Measurements from ENCODE around the gene MYMK.

The MYMK gene

GRCh38 chr9:133478851-133479711, 45.7 kb downstream of the MYMK start, which contains the start of gene SLC2A6:
Gene SLC2A6 (minus strand): TSS chr9:133479099. CDS start chr9:133479059, 40 bp downstream.
- DNase-seq, result peak; percentile 85

- no peak for DNase-seq
Observed at GRCh38 chr9:133477992-133478850, 46.5 kb downstream of the MYMK start.

GRCh38 chr9:133477461-133477860, 47.3 kb downstream of the MYMK start:
- no peak for DNase-seq

- no peak for DNase-seq
Observed at GRCh38 chr9:133476941-133477340, 47.8 kb downstream of the MYMK start.

GRCh38 chr9:133476036-133476931, 48.5 kb downstream of the MYMK start:
- no peak for DNase-seq

GRCh38 chr9:133475292-133476012, 49.3 kb downstream of the MYMK start:
- no peak for DNase-seq

GRCh38 chr9:133474853-133475252, 49.9 kb downstream of the MYMK start:
- no peak for DNase-seq

- DNase-seq, result no peak
Observed at GRCh38 chr9:133474215-133474614, 50.5 kb downstream of the MYMK start.

GRCh38 chr9:133473743-133474142, 51.0 kb downstream of the MYMK start:
- DNase-seq, result no peak

GRCh38 chr9:133472753-133473378, 51.9 kb downstream of the MYMK start:
- DNase-seq, result no peak

- DNase-seq, result no peak
Observed at GRCh38 chr9:133472277-133472645, 52.5 kb downstream of the MYMK start.

- DNase-seq, result no peak
Observed at GRCh38 chr9:133471551-133472276, 53.0 kb downstream of the MYMK start.

- no peak for DNase-seq
Observed at GRCh38 chr9:133470988-133471387, 53.8 kb downstream of the MYMK start.

GRCh38 chr9:133470427-133470924, 54.3 kb downstream of the MYMK start:
- DNase-seq, result no peak

GRCh38 chr9:133468777-133469421, 55.9 kb downstream of the MYMK start:
- DNase-seq, result no peak

GRCh38 chr9:133468374-133468773, 56.4 kb downstream of the MYMK start:
- DNase-seq, result no peak

GRCh38 chr9:133467101-133467500, 57.7 kb downstream of the MYMK start:
- DNase-seq, result no peak

GRCh38 chr9:133465984-133466383, 58.8 kb downstream of the MYMK start:
- DNase-seq, result no peak

- no peak for DNase-seq
Observed at GRCh38 chr9:133464638-133465037, 60.1 kb downstream of the MYMK start.

Data from activated naive CD4-positive, alpha-beta T cell treated with Interleukin-2 at 50 U/mL for 16 hours (primary cell).